Gastrocnemius medialis (tissue), 4 donors: ENCODE measurements around the gene NOX5.

ENCODE experiments used
- POLR2A ChIP-seq, 2 donors: fragments of 450-650 bp; IDR thresholded peaks; one replicate each; pipeline ENCODE4 v1.6.1; 2017; ENCODE audit warnings: antibody characterized with exemption in 2 of 2, mild to moderate bottlenecking in 2 of 2, moderate library complexity in 2 of 2
- TF ChIP-seq, protein P1 (sequence below), 5 experiments: fragments of 450-650 bp in 3 of 5; fragments of 200-600 bp in 2 of 5; sonication (generic) in 2 of 5; IDR thresholded peaks in 4 of 5; conservative IDR thresholded peaks in 1 of 5; 1 replicate in 4 of 5; 2 replicates in 1 of 5; pipeline ENCODE4 v1.5.1; 2016 to 2019; ENCODE audit warnings: antibody characterized with exemption in 5 of 5, mild to moderate bottlenecking in 3 of 5, moderate library complexity in 3 of 5

DNA sequence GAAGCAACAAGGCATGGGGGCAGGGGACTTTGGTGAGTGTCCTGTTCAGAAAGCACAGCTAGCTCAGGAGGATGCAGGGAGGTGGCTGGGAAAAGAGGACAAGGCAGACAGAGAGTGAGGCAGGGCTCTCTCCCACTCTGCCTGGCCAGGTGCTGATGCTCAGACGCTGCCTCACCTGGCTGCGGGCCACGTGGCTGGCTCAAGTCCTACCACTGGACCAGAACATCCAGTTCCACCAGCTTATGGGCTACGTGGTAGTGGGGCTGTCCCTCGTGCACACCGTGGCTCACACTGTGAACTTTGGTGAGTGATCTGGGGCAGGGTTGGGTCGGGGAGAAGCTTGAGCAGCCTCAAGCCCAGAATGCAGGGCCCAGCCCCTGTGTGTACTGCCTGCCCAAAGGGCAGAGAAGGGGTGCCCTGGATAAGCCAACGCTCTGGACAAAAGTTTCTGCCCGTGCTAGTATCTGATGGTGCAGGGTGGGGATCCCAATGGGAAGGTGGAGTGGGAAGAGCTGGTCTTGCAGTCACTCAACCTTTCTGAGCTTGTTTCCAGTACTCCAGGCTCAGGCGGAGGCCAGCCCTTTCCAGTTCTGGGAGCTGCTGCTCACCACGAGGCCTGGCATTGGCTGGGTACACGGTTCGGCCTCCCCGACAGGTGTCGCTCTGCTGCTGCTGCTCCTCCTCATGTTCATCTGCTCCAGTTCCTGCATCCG lies 20.9 kb downstream of the NOX5 start:
- TF ChIP-seq, protein P1, sequence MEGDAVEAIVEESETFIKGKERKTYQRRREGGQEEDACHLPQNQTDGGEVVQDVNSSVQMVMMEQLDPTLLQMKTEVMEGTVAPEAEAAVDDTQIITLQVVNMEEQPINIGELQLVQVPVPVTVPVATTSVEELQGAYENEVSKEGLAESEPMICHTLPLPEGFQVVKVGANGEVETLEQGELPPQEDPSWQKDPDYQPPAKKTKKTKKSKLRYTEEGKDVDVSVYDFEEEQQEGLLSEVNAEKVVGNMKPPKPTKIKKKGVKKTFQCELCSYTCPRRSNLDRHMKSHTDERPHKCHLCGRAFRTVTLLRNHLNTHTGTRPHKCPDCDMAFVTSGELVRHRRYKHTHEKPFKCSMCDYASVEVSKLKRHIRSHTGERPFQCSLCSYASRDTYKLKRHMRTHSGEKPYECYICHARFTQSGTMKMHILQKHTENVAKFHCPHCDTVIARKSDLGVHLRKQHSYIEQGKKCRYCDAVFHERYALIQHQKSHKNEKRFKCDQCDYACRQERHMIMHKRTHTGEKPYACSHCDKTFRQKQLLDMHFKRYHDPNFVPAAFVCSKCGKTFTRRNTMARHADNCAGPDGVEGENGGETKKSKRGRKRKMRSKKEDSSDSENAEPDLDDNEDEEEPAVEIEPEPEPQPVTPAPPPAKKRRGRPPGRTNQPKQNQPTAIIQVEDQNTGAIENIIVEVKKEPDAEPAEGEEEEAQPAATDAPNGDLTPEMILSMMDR (IDR thresholded peaks at IDR 0.05 in 4 of 5, conservative IDR thresholded peaks at IDR 0.05 in 1 of 5): no peak
- no peak for TF ChIP-seq POLR2A (IDR thresholded peaks at IDR 0.05)
